HG03432 (cell line): Measurements from ENCODE around the gene DNAI2.

ENCODE experiments used
- ATAC-seq: cut with Tn5 transposase; IDR thresholded peaks from one replicate; pipeline ENCODE4 v1.9.1; 2021; ENCODE audit warnings: mild to moderate bottlenecking, moderate library complexity; ENCODE audit not compliant: unreplicated experiment

DNAI2 gene

DNA sequence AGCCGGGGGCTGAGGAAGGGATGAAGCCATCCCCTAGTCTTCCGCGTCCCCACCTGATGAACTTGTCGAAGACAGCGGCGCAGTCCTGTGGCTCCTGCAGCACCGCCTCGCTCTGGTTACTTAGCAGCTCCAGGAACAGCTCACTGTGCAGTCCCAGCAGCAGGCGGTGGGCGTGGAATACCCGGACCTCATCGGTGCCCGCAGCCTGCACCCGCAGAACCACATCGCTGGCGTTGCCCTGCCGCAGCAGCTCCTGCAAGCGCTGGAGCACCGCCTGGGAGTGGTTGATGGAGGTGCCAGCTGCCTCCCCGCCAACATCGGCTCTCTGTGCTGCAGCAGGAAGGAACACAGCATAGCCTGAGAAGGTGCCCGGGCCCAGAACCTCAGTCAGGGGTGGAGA is 85.9 kb downstream of the DNAI2 start:
- no peak for ATAC-seq

- no peak for ATAC-seq
Measured at GRCh38 chr17:74360899-74361229, 86.8 kb downstream of the DNAI2 start.

DNA sequence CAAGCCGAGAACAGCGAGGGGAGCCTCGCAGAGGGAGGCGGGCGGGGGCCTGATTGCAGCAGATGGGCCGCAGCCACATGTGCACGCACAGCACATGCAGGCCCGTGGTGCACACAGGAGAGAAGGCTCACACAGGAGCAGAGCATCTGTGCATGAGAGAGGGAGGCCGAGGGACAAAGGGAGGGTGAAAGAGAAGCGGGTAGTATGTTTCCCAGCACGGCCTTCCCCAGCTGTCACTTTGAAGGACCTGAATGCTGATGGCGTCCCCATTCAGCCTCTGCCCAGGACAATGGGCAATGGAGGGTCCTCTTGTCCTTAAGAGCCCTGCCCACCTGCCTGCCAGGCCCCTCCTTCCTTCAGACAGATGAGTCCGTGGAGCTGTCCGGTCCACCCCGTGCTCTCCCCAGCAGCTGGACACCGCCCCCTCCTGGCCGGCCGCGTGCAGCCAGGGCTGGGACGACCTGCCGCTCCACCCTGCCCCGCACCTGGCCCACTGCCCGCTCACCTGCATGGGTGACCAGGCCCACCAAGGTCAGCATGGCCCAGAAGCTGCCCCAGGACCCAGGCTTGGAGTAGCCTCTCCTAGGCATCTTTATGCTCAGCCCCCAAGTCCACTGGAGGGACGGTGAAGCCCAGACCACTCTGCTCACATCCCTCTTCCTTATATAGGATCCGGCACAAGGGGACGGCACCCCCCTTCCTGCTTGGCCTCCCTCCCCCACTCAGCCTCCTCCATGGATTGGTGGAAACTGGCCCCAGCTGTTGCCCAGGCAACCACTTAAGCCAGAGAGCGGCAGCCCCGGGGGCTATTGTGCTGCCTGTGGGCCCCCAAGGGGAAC is 87.4 kb downstream of the DNAI2 start, which contains the start of gene BTBD17:
BTBD17 (minus strand) TSS at position 639 of the 839 bp plus-strand sequence; CDS start at position 590, 49 bp downstream.
- no peak for ATAC-seq

DNA sequence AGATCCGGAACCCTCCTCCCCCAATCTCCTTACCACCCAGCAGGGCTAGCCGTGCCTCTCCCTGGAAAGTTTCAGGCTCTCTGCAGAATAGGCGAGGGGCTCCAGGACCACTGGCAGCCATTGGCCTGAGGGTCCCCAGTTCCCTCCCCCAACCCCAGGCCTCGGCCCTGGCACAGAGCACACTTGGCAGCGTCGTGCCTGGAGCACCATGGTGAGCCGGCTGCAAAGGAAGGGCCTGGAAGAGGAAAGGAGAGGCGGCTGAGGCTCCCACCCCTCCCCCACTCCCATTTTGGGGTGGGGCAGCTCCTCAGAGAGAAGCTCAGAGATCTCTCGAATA is 88.0 kb downstream of the DNAI2 start:
- no peak for ATAC-seq

- ATAC-seq = no peak
Measured at GRCh38 chr17:74362810-74363498, 88.9 kb downstream of the DNAI2 start.
